GM13977 (cell line): ENCODE results near the gene ACSM6.

Experiments
- DNase-seq: peaks from one replicate; pipeline ENCODE4 v3.0.0; 2012; ENCODE audit warnings: low spot score
- CTCF ChIP-seq: IDR thresholded peaks from 2 replicates; pipeline ENCODE4 v1.5.1; 2012; ENCODE audit warnings: mild to moderate bottlenecking, control low read depth; ENCODE audit not compliant: insufficient read depth; ENCODE audit errors: extremely low read depth, missing control alignments
- in situ Hi-C: fragments of 300-500 bp; cut with MboI; formaldehyde crosslinking; loops from one replicate; pipeline ENCODE4 v1.12.0; 2022; ENCODE audit warnings: low sequenced_read_pairs, low pct_unique_long_range_greater_than_20kb, mixed read lengths, inconsistent platforms; ENCODE audit not compliant: unreplicated experiment

ACSM6 gene

DNA sequence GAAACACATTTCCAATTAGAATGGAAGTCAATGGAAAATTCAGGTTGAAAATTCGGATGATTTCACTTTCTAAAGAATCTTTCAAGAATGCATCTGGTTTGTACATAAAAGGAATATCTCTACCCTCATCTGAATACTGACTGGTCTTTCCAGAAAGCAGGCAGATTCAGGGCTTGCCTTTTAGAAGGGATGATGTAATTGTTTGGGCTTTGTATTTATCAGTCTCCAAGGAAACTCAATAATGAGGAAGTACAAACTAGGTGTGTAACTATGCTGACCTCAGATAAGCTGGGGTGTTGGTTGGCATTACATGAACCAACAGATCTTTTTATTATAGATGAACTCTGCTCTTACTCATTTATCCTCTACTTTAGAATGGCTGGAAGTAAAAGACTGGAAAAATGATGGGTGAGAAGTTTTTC is 72.6 kb downstream of the ACSM6 start:
- no peak for TF ChIP-seq CTCF
- DNase-seq = peak; percentile 77
- in situ Hi-C loops = no loop called here

- no peak for TF ChIP-seq CTCF
Measured at GRCh38 chr10:95267251-95267650, 73.2 kb downstream of the ACSM6 start.

GRCh38 chr10:95268438-95268837 is 74.4 kb downstream of the ACSM6 start:
- TF ChIP-seq CTCF = no peak
- no peak for DNase-seq
- in situ Hi-C loops = no loop called here

More at GRCh38 chr10:95267251-95267650, 73.2 kb downstream of the ACSM6 start:
- in situ Hi-C loops = no loop called here
- no peak for DNase-seq

GRCh38 chr10:95273393-95274312 is 79.6 kb downstream of the ACSM6 start:
- DNase-seq = no peak
- in situ Hi-C loops = no loop called here

GRCh38 chr10:95275726-95276366 is 81.8 kb downstream of the ACSM6 start:
- in situ Hi-C loops = no loop called here
- TF ChIP-seq CTCF = no peak
- no peak for DNase-seq

More at GRCh38 chr10:95273393-95274312, 79.6 kb downstream of the ACSM6 start:
- no peak for TF ChIP-seq CTCF

DNA sequence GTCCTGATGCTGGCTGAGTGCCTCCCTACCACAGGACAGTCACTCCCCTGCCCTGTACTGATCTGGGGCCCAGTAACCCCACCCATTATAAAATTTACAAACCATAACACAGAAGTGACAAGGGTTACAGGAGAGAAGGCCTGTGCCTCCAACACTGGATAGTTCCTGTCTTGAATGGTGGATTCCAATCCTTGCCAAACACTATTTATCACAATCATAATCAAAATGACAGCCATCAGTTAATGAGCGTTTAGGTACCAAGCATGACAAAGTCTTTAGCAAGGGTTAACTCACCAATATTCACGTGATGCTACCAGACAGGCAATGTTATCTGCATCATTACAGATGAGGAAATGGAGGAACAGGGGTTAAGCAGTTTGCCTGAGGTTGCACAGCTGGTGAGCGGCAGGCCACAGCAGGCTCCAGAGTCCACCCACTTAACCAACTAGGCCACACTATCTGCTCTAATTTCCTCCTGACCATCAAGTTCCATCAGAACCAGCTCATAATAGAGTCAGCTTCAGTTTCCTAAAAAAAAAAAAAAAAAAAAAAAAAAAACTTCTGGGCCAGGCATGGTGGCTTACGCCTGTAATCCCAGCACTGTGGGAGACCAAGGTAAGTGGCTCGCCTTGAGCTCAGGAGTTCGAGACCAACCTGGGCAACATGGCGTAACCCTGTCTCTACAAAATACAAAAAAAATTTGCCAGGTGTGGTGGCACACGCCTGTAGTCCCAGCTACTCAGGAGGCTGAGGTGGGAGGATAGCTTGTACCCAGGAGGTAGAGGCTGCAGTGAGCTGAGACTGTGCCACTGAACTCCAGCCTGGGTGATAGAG is 82.5 kb downstream of the ACSM6 start:
- in situ Hi-C loops = no loop called here
- TF ChIP-seq CTCF = no peak
- no peak for DNase-seq
